Effector memory CD8-positive, alpha-beta T cell (primary cell): ENCODE results near the gene UBB.
A peak's percentile ranks its signal among the peaks of the same experiment; 100 is the strongest.

Experiments used
- ATAC-seq: fragments of 150-1000 bp; cut with Tn5 transposase; replicated peaks from 2 replicates; pipeline ENCODE4 v1.10.0; 2021; ENCODE audit warnings: mild to moderate bottlenecking, moderate library complexity
- DNase-seq, 3 experiments: peaks; one replicate each; pipeline ENCODE4 v3.0.0; 2021
- H3K27ac Mint-ChIP-seq, 2 donors: one replicate each; pipeline ENCODE4 v1.8.0; 2022; ENCODE audit warnings: mild to moderate bottlenecking in 2 of 2, mixed read lengths in 2 of 2, moderate library complexity in 2 of 2
- H3K27me3 Mint-ChIP-seq, 2 donors: one replicate each; pipeline ENCODE4 v1.8.0; 2022; ENCODE audit warnings: mixed read lengths in 2 of 2
- H3K36me3 Mint-ChIP-seq: one replicate; pipeline ENCODE4 v1.8.0; 2022; ENCODE audit warnings: mild to moderate bottlenecking, moderate library complexity, mixed read lengths; ENCODE audit not compliant: insufficient read depth
- H3K4me1 Mint-ChIP-seq, 2 donors: one replicate each; pipeline ENCODE4 v1.8.0; 2022; ENCODE audit warnings: low read depth in 2 of 2, mixed read lengths in 2 of 2
- H3K4me3 Mint-ChIP-seq, 2 donors: one replicate each; pipeline ENCODE4 v1.8.0; 2022; ENCODE audit warnings: mild to moderate bottlenecking in 2 of 2, mixed read lengths in 2 of 2, moderate library complexity in 2 of 2
- H3K9me3 Mint-ChIP-seq, 2 donors: one replicate each; pipeline ENCODE4 v1.8.0; 2022; ENCODE audit warnings: mixed read lengths in 2 of 2

Gene UBB

DNA sequence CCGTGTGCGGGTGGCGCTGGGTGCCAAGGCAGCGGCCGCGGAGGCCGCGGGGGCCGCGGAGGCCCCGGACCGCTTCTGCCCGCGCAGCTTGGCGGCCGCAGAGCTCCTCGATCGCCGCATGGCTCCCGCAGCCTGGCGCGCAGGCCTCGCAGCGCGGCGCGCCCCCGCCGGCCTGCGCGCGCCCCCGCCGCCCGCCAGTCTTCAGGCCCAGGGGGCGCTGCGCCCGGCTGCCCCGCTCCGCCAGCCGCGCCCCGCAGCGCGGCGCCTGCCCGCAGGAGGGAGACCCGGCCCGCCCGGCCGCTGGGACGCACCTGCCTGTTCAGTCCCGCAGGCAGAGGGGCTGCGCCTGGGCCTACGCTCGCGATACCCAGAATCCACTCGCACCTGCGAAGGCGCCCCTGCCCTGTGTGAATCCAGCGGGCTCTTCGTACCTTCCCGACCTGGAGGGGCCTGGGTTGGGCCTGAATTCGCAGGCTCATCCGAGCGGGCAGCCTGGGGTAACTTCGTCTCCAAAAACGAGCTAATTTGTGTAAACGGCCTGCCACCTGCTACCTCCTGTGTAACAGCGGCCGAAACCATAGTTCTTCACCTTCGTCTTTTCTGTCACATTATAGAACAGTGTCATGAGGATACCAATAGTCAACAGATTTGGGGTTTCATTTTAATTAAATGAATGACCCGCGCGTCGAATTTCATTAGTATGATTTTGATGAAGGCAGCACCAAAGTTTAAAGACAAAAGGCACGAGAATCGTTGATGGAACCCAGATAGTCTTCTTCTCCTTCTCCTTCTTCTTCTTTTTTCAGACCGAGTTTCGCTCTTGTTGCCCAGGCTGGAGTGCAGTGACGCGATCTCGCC lies 27.3 kb upstream of the UBB start, which contains the start of gene CENPV:
TSS of gene CENPV (minus strand) at position 153 of the 858 bp plus-strand sequence. CDS start at position 120, 33 bp downstream.
- peaks cover 0 to 6% of the 10 kb centered on the region in 2 donors for H3K27me3 Mint-ChIP-seq
- H3K27ac Mint-ChIP-seq, result peak within 1 kb of the TSS; percentile 62
- DNase-seq, result peak; percentile 49 to 60 (median 53)
- peak; percentile 84 for ATAC-seq
- peaks cover 20% of the 10 kb centered on the region for H3K36me3 Mint-ChIP-seq
- H3K9me3 Mint-ChIP-seq, result no peaks in the 10 kb centered on the region
- peaks cover 10 to 13% of the 10 kb centered on the region in 2 donors for H3K4me1 Mint-ChIP-seq
- peak within 1 kb of the TSS; percentile 87 to 88 for H3K4me3 Mint-ChIP-seq

DNA sequence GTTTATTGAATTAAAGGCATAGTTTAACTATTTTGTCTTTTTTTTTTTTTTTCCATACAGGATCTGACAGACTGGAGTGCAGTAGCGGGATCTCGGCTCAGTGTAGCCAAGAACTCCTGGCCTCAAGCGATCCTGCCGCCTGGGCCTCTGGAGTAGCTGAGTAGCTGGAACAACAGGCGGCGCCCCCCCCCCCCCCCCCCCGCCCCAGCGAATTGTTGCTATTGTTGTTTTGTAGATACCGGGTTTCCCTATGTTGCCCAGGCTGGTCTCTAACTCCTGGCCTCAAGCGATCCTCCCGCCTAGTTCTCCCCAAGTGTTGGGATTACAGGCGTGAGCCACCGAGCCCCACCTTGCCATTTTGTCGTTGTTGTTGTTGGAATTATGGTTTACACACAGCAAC lies 26.3 kb upstream of the UBB start:
- no peaks in the 10 kb centered on the region for H3K9me3 Mint-ChIP-seq
- H3K4me1 Mint-ChIP-seq, result peaks cover 10 to 13% of the 10 kb centered on the region in 2 donors
- ATAC-seq (no peak), DNase-seq (no peak)
- H3K27me3 Mint-ChIP-seq, result peaks cover 0 to 6% of the 10 kb centered on the region in 2 donors
- H3K27ac Mint-ChIP-seq, result no peak overlapping the region
- peak overlapping the region; percentile 83 to 86 for H3K4me3 Mint-ChIP-seq
- H3K36me3 Mint-ChIP-seq, result peaks cover 18% of the 10 kb centered on the region

DNA sequence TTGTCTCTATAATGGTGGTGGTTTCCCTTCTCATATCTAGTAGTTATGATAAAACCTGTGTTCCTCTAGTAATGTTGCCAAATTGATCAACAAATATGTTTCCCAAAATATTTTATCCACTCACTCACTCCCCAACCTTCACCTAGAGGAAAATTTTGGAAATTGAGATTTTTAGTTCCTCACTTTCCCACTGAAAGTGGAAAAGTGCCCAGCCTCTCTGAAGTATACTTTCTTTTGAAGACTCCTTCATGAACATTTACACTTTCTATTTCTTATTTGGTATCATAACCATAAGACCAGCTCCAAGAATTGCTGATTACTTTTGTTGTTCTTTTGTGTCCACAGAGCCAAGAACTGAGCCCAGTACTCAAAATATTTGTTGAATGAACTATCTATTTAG lies 22.5 kb upstream of the UBB start:
- Mint-ChIP-seq H3K27ac (peak overlapping the region in 1 of 2 donors; percentile 42), H3K4me1 (peaks cover 3 to 4% of the 10 kb centered on the region in 2 donors), H3K27me3 (peaks cover 0 to 6% of the 10 kb centered on the region in 2 donors), H3K4me3 (no peak overlapping the region), H3K9me3 (no peaks in the 10 kb centered on the region), H3K36me3 (peaks cover 10% of the 10 kb centered on the region)
- ATAC-seq (no peak), DNase-seq (no peak)

DNA sequence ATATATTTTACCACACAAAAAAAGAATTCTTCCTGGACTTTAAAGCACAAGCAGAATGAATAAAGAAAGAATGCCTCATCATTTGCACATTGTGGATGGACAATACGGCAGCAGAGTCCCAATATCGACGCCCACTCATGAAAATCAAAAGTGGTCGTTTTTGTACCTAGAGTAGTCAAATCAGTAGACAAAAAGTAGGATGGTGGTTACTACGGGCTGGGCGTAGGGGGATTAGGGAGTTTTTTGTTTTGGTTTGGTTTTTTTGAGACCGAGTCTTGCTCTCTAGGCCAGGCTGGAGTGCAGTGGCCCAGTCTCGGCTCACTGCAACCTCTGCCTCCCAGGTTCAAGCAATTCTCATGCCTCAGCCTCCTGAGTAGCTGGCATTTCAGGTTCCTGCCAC lies 19.0 kb upstream of the UBB start:
- ATAC-seq (no peak), DNase-seq (no peak)
- peaks cover 0 to 6% of the 10 kb centered on the region in 2 donors for H3K27me3 Mint-ChIP-seq
- no peak overlapping the region for H3K27ac Mint-ChIP-seq
- H3K4me3 Mint-ChIP-seq, result no peak overlapping the region
- H3K4me1 Mint-ChIP-seq, result no peaks in the 10 kb centered on the region
- no peaks in the 10 kb centered on the region for H3K36me3 Mint-ChIP-seq
- H3K9me3 Mint-ChIP-seq, result no peaks in the 10 kb centered on the region

- Mint-ChIP-seq H3K9me3 (no peaks in the 10 kb centered on the region), H3K36me3 (no peaks in the 10 kb centered on the region), H3K27me3 (no peaks in the 10 kb centered on the region), H3K4me3 (no peak overlapping the region), H3K4me1 (no peaks in the 10 kb centered on the region), H3K27ac (no peak overlapping the region)
- ATAC-seq (peak; percentile 95), DNase-seq (peak; percentile 61 to 72 (median 62))
Observed at GRCh38 chr17:16363749-16364536, 16.9 kb upstream of the UBB start.

DNA sequence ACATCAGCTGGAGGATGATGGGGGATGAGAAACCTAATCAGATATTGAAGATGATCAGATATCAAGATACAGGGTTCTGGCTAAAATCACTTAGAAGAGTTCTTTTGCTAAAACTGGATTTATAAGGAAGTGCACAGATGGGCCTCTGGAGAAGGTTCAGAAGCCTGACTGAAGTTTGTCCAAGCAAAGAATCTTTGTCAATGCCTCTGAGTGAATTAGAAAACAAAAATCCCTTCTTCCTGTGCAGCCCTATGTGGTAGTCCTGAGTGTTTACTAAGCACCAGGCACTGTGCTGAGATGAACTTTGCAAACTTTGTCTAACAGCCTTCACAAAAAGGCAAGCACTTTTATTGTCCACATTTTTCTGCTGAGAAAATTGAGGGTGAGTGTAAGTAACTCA lies 16.3 kb upstream of the UBB start:
- H3K27ac Mint-ChIP-seq, result no peak overlapping the region
- ATAC-seq, result no peak
- H3K9me3 Mint-ChIP-seq, result no peaks in the 10 kb centered on the region
- H3K4me3 Mint-ChIP-seq, result no peak overlapping the region
- no peaks in the 10 kb centered on the region for H3K4me1 Mint-ChIP-seq
- H3K36me3 Mint-ChIP-seq, result no peaks in the 10 kb centered on the region
- no peak for DNase-seq
- H3K27me3 Mint-ChIP-seq, result no peaks in the 10 kb centered on the region

DNA sequence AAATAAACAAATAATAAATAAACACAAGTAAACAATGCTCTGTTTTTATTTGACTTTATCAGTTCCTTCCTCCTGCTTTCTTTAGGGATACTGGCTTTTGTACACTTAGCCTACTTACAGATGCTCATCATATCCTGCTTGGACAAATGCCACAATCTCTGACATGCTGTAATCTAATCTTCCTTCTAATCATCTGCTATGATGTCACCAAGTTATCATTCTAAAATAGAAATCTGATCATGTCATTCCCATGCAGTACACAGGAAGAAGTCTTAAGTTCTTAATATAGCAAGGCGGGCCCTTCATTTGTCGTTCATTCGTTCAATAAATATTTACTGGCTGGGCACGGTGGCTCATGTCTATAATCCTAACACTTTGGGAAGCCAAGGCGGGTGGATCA lies 9.1 kb upstream of the UBB start:
- no peak for ATAC-seq
- Mint-ChIP-seq H3K9me3 (no peaks in the 10 kb centered on the region), H3K27ac (no peak overlapping the region), H3K36me3 (no peaks in the 10 kb centered on the region), H3K4me1 (peaks cover 0 to 3% of the 10 kb centered on the region in 2 donors), H3K4me3 (no peak overlapping the region), H3K27me3 (no peaks in the 10 kb centered on the region)
- no peak for DNase-seq

GRCh38 chr17:16374146-16374938 lies 6.5 kb upstream of the UBB start:
- no peak for DNase-seq
- Mint-ChIP-seq H3K4me1 (peaks cover 0 to 3% of the 10 kb centered on the region in 2 donors), H3K36me3 (no peaks in the 10 kb centered on the region), H3K4me3 (no peak overlapping the region), H3K27ac (no peak overlapping the region), H3K27me3 (no peaks in the 10 kb centered on the region), H3K9me3 (no peaks in the 10 kb centered on the region)
- ATAC-seq, result no peak

GRCh38 chr17:16377941-16378341 lies 3.0 kb upstream of the UBB start:
- peaks cover 23 to 24% of the 10 kb centered on the region in 2 donors for H3K4me1 Mint-ChIP-seq
- DNase-seq (no peak), ATAC-seq (no peak)
- H3K27ac Mint-ChIP-seq, result no peak overlapping the region
- no peak overlapping the region for H3K4me3 Mint-ChIP-seq
- no peaks in the 10 kb centered on the region for H3K27me3 Mint-ChIP-seq
- peaks cover 28% of the 10 kb centered on the region for H3K36me3 Mint-ChIP-seq
- H3K9me3 Mint-ChIP-seq, result no peaks in the 10 kb centered on the region

GRCh38 chr17:16378636-16379282 lies 2.1 kb upstream of the UBB start:
- H3K4me1 Mint-ChIP-seq, result peaks cover 28 to 31% of the 10 kb centered on the region in 2 donors
- no peak for DNase-seq
- peaks cover 37% of the 10 kb centered on the region for H3K36me3 Mint-ChIP-seq
- peak overlapping the region in 1 of 2 donors; percentile 27 for H3K4me3 Mint-ChIP-seq
- no peaks in the 10 kb centered on the region for H3K27me3 Mint-ChIP-seq
- H3K27ac Mint-ChIP-seq, result peak overlapping the region in 1 of 2 donors; percentile 44
- H3K9me3 Mint-ChIP-seq, result no peaks in the 10 kb centered on the region
- no peak for ATAC-seq

DNA sequence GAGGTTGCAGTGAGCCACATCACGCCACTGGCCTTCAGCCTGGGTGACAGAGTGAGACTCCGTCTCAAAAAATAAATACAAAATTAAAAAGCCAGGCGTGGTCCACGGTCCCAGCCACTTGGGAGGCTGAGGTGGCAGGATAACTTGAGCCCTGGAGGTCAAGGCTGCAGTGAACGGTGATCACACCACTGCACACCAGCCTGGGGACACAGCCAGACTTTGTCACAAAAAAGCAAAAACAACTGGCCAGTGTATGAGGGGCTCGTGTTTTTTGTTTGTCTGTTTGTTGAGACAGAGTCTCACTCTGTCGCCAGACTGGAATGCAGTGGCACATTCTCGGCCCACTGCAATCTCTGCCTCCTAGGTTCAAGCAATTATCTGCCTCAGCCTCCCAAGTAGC lies 1.2 kb upstream of the UBB start:
- H3K36me3 Mint-ChIP-seq, result peaks cover 39% of the 10 kb centered on the region
- peaks cover 28 to 40% of the 10 kb centered on the region in 2 donors for H3K4me1 Mint-ChIP-seq
- H3K27ac Mint-ChIP-seq, result peak overlapping the region in 1 of 2 donors; percentile 100
- H3K4me3 Mint-ChIP-seq, result no peak overlapping the region
- DNase-seq, result no peak
- no peaks in the 10 kb centered on the region for H3K9me3 Mint-ChIP-seq
- ATAC-seq, result no peak
- no peaks in the 10 kb centered on the region for H3K27me3 Mint-ChIP-seq

- DNase-seq (no peak), ATAC-seq (peak; percentile 23)
- H3K27ac Mint-ChIP-seq, result peak overlapping the region; percentile 99 to 100
- peak overlapping the region; percentile 96 to 99 for H3K4me3 Mint-ChIP-seq
- H3K4me1 Mint-ChIP-seq, result peaks cover 31 to 42% of the 10 kb centered on the region in 2 donors
- H3K9me3 Mint-ChIP-seq, result no peaks in the 10 kb centered on the region
- peaks cover 39% of the 10 kb centered on the region for H3K36me3 Mint-ChIP-seq
- H3K27me3 Mint-ChIP-seq, result no peaks in the 10 kb centered on the region
Observed at GRCh38 chr17:16381496-16381820, 567 bp downstream of the UBB start.

- H3K27ac Mint-ChIP-seq, result peak overlapping the region; percentile 81 to 100
- ATAC-seq (no peak), DNase-seq (no peak)
- H3K4me3 Mint-ChIP-seq, result peak overlapping the region; percentile 22 to 99
- peaks cover 38 to 46% of the 10 kb centered on the region in 2 donors for H3K4me1 Mint-ChIP-seq
- H3K36me3 Mint-ChIP-seq, result peaks cover 39% of the 10 kb centered on the region
- H3K9me3 Mint-ChIP-seq, result no peaks in the 10 kb centered on the region
- H3K27me3 Mint-ChIP-seq, result no peaks in the 10 kb centered on the region
Observed at GRCh38 chr17:16383216-16383615, 2.3 kb downstream of the UBB start.
